ENCODE measurements around the gene RSPO1.

RSPO1 gene

DNA sequence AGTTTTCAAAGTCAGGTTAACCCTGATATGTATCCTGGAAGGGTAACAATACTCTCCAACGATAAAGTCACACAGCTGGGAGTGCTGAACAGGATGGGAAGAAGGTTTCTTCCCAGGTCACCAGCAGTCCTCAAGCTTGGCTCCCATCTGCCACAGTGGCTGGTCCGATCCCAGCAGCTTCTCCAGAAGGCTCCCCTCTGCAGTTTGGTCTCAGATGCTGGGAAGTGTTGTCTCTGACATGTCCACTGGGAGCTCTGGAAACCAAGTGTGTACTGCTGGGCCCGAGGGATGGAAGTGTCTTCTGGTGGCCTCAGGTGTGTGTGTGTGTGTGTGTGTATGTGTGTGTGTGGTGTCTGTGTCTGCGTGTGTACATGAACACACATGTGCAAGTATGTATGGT is 22.5 kb downstream of the RSPO1 start:
- H3K9ac ChIP-seq (ENCODE audit: low read depth, low read length, poor library complexity) = no peak overlapping the region

DNA sequence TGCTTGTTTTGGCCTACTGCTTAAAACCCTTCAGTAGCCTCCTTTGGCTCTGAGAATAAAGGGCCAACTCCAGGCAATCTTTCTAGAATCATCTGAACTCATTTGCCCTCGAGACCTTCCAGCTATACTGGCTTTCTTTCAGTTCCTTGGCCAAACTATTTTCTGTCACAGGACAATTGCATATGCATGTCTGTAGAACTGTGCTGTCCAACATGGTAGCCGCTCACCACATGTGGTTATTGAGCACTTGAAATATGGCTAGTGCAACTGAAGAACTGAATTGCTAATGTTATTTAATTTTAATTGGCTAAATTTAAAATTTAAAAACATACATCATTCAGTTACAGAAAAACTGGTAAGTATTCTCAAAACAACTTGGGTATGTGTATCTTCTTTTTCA is 24.7 kb downstream of the RSPO1 start:
- Histone ChIP-seq H2AK5ac (ENCODE audit: low read depth, low read length) (no peak overlapping the region), H4K91ac (ENCODE audit: low read depth, low read length, poor library complexity) (no peak overlapping the region), H3K27me3 (ENCODE audit: control insufficient read depth in 3 of 3, insufficient read depth in 3 of 3, low read depth in 1 of 3, low read length in 3 of 3) (peaks cover 0 to 94% (median 12%) of the 10 kb centered on the region in 3 experiments), H3K9ac (ENCODE audit: low read depth, low read length, poor library complexity) (no peak overlapping the region), H4K8ac (ENCODE audit: low read depth, low read length) (no peak overlapping the region), H3K23ac (ENCODE audit: low read depth, low read length, poor library complexity) (no peak overlapping the region), H3K9me3 (replicated peaks in 1 of 2; ENCODE audit: control insufficient read depth in 2 of 2, insufficient read depth in 1 of 2, low read depth in 1 of 2, low read length in 2 of 2) (no peaks in the 10 kb centered on the region), H3K4me2 (ENCODE audit: insufficient read depth, low read length, poor library complexity, severe bottlenecking) (no peak overlapping the region), H3K4me1 (ENCODE audit: control insufficient read depth in 2 of 2, insufficient read depth in 1 of 2, low read depth in 1 of 2, low read length in 2 of 2) (no peaks in the 10 kb centered on the region), H3K36me3 (replicated peaks in 1 of 2; ENCODE audit: control insufficient read depth in 2 of 2, insufficient read depth in 2 of 2, low read length in 2 of 2) (no peaks in the 10 kb centered on the region), H2BK12ac (ENCODE audit: low read length) (no peak overlapping the region), H3K4me3 (ENCODE audit: low read length in 2 of 2) (no peak overlapping the region), H3K27ac (replicated peaks; ENCODE audit: low read length) (no peak overlapping the region), H3K14ac (ENCODE audit: low read length) (no peak overlapping the region), H3K18ac (ENCODE audit: low read length) (no peak overlapping the region), H2BK120ac (ENCODE audit: low read depth, low read length) (no peak overlapping the region), H2BK5ac (ENCODE audit: low read length) (no peak overlapping the region), H2BK15ac (ENCODE audit: low read length) (no peak overlapping the region), H3K4ac (ENCODE audit: low read length) (no peak overlapping the region), H3K79me1 (ENCODE audit: low read depth, low read length) (no peaks in the 10 kb centered on the region), H2AFZ (ENCODE audit: low read length) (no peak overlapping the region)
- no peak for DNase-seq (ENCODE audit: low spot score)
- no CpG with 5 or more reads among the region's 2 CpGs for WGBS, 2 donors (ENCODE audit: extremely low coverage in 2 of 2, insufficient read length in 2 of 2, insufficient replicate concordance in 1 of 2)

More for the DNA sequence above, 22.5 kb downstream of the RSPO1 start:
- Histone ChIP-seq H3K4me1 (ENCODE audit: control insufficient read depth in 2 of 2, insufficient read depth in 1 of 2, low read depth in 1 of 2, low read length in 2 of 2) (no peaks in the 10 kb centered on the region), H4K91ac (ENCODE audit: low read depth, low read length, poor library complexity) (no peak overlapping the region), H3K4me3 (ENCODE audit: low read length in 2 of 2) (no peak overlapping the region), H3K4ac (ENCODE audit: low read length) (no peak overlapping the region), H2AK5ac (ENCODE audit: low read depth, low read length) (no peak overlapping the region), H2BK120ac (ENCODE audit: low read depth, low read length) (no peak overlapping the region), H2BK12ac (ENCODE audit: low read length) (no peak overlapping the region), H3K79me1 (ENCODE audit: low read depth, low read length) (no peaks in the 10 kb centered on the region), H3K14ac (ENCODE audit: low read length) (no peak overlapping the region), H2BK15ac (ENCODE audit: low read length) (no peak overlapping the region), H3K27me3 (ENCODE audit: control insufficient read depth in 3 of 3, insufficient read depth in 3 of 3, low read depth in 1 of 3, low read length in 3 of 3) (peaks cover 0 to 94% (median 12%) of the 10 kb centered on the region in 3 experiments), H4K8ac (ENCODE audit: low read depth, low read length) (no peak overlapping the region), H3K4me2 (ENCODE audit: insufficient read depth, low read length, poor library complexity, severe bottlenecking) (no peak overlapping the region), H3K36me3 (replicated peaks in 1 of 2; ENCODE audit: control insufficient read depth in 2 of 2, insufficient read depth in 2 of 2, low read length in 2 of 2) (no peaks in the 10 kb centered on the region), H3K27ac (replicated peaks; ENCODE audit: low read length) (no peak overlapping the region), H2AFZ (ENCODE audit: low read length) (no peak overlapping the region), H3K23ac (ENCODE audit: low read depth, low read length, poor library complexity) (no peak overlapping the region), H3K9me3 (replicated peaks in 1 of 2; ENCODE audit: control insufficient read depth in 2 of 2, insufficient read depth in 1 of 2, low read depth in 1 of 2, low read length in 2 of 2) (no peaks in the 10 kb centered on the region), H2BK5ac (ENCODE audit: low read length) (no peak overlapping the region), H3K18ac (ENCODE audit: low read length) (no peak overlapping the region)
- DNase-seq (ENCODE audit: low spot score) = no peak
- WGBS, 2 donors (ENCODE audit: extremely low coverage in 2 of 2, insufficient read length in 2 of 2, insufficient replicate concordance in 1 of 2) = no CpG with 5 or more reads among the region's 4 CpGs

DNA sequence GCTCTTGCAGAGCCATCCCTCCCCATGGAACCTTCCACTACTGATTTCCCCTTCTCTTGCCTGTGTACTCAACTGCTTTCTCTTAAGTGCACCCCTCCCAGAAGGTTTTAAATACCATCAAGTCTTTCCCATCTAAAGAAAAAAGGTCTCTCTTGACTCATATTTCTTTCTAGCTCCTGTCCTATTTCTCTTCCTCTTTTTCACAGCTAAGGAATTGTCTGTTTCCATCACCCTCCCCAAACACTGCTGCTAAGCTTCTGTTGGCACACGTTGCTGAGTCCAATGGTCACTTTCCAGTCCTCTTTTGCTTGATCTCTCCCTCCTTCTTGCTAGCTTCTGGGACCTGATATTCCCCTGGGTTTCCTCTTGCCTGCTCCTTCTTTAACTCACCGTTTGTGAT is 25.7 kb downstream of the RSPO1 start:
- Histone ChIP-seq H3K18ac (ENCODE audit: low read length) (no peak overlapping the region), H3K9me3 (replicated peaks in 1 of 2; ENCODE audit: control insufficient read depth in 2 of 2, insufficient read depth in 1 of 2, low read depth in 1 of 2, low read length in 2 of 2) (no peaks in the 10 kb centered on the region), H3K27me3 (ENCODE audit: control insufficient read depth in 3 of 3, insufficient read depth in 3 of 3, low read depth in 1 of 3, low read length in 3 of 3) (peaks cover 0 to 94% (median 12%) of the 10 kb centered on the region in 3 experiments), H3K4ac (ENCODE audit: low read length) (no peak overlapping the region), H2BK15ac (ENCODE audit: low read length) (no peak overlapping the region), H3K14ac (ENCODE audit: low read length) (no peak overlapping the region), H2BK120ac (ENCODE audit: low read depth, low read length) (no peak overlapping the region), H4K91ac (ENCODE audit: low read depth, low read length, poor library complexity) (no peak overlapping the region), H3K36me3 (replicated peaks in 1 of 2; ENCODE audit: control insufficient read depth in 2 of 2, insufficient read depth in 2 of 2, low read length in 2 of 2) (no peaks in the 10 kb centered on the region), H3K9ac (ENCODE audit: low read depth, low read length, poor library complexity) (no peak overlapping the region), H2BK12ac (ENCODE audit: low read length) (no peak overlapping the region), H2AK5ac (ENCODE audit: low read depth, low read length) (no peak overlapping the region), H2BK5ac (ENCODE audit: low read length) (no peak overlapping the region), H3K27ac (replicated peaks; ENCODE audit: low read length) (no peak overlapping the region), H3K79me1 (ENCODE audit: low read depth, low read length) (no peaks in the 10 kb centered on the region), H4K8ac (ENCODE audit: low read depth, low read length) (no peak overlapping the region), H3K4me3 (ENCODE audit: low read length in 2 of 2) (no peak overlapping the region), H3K4me2 (ENCODE audit: insufficient read depth, low read length, poor library complexity, severe bottlenecking) (no peak overlapping the region), H3K23ac (ENCODE audit: low read depth, low read length, poor library complexity) (no peak overlapping the region), H2AFZ (ENCODE audit: low read length) (no peak overlapping the region), H3K4me1 (ENCODE audit: control insufficient read depth in 2 of 2, insufficient read depth in 1 of 2, low read depth in 1 of 2, low read length in 2 of 2) (no peaks in the 10 kb centered on the region)
- no CpG with 5 or more reads among the region's 2 CpGs for WGBS, 2 donors (ENCODE audit: extremely low coverage in 2 of 2, insufficient read length in 2 of 2, insufficient replicate concordance in 1 of 2)
- no peak for DNase-seq (ENCODE audit: low spot score)

DNA sequence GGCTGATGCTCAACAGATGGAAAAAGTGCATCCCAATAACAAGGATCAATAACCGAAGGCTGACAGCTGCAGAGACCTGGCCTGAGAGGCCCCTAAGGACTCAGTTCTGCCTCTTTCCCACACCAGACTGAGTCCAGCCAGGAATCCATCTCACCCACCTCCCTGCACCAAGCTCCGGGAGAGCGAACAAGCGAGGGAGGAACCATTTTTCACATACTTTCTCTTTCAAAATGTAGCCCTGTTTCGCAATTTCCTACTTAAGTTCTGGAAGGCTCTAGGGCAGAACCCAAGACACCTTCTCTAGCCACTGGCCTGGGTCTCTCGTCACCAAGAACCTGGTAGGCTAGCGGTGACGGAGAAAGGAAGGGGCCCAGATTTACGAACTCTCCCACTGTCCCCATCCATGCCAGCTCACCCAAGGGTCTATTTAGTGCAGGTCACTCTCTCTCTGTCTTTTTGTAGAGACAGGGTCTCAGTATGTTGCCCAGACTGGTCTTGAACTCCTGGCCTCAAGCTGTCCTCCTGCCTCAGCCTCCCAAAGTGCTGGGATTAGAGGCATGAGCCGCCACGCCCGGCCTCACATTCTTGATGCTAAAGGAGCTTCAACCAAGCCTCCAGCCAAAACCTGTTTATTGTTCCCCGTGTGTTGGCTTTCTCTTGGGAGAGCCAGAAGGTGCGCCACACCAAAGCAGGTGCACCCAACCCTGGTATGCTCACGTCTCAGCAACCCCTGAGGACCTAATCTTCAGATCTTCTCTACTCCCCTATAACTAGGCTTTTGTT is 28.0 kb downstream of the RSPO1 start:
- H3K18ac ChIP-seq (ENCODE audit: low read length) = no peak overlapping the region
- no peak overlapping the region for H3K9ac ChIP-seq (ENCODE audit: low read depth, low read length, poor library complexity)
- peaks cover 0 to 88% (median 12%) of the 10 kb centered on the region in 3 experiments for H3K27me3 ChIP-seq (ENCODE audit: control insufficient read depth in 3 of 3, insufficient read depth in 3 of 3, low read depth in 1 of 3, low read length in 3 of 3)
- no peak overlapping the region for H3K4ac ChIP-seq (ENCODE audit: low read length)
- no peak overlapping the region for H3K14ac ChIP-seq (ENCODE audit: low read length)
- no peak overlapping the region for H3K23ac ChIP-seq (ENCODE audit: low read depth, low read length, poor library complexity)
- no peak overlapping the region for H3K4me3 ChIP-seq (ENCODE audit: low read length in 2 of 2)
- WGBS, 2 donors (ENCODE audit: extremely low coverage in 2 of 2, insufficient read length in 2 of 2, insufficient replicate concordance in 1 of 2) = no CpG with 5 or more reads among the region's 15 CpGs
- DNase-seq (ENCODE audit: low spot score) = no peak
- no peaks in the 10 kb centered on the region for H3K9me3 ChIP-seq (replicated peaks in 1 of 2; ENCODE audit: control insufficient read depth in 2 of 2, insufficient read depth in 1 of 2, low read depth in 1 of 2, low read length in 2 of 2)
- no peak overlapping the region for H2BK12ac ChIP-seq (ENCODE audit: low read length)
- H4K8ac ChIP-seq (ENCODE audit: low read depth, low read length) = no peak overlapping the region
- H2AK5ac ChIP-seq (ENCODE audit: low read depth, low read length) = peak overlapping the region; percentile 21
- no peak overlapping the region for H2BK120ac ChIP-seq (ENCODE audit: low read depth, low read length)
- H3K4me2 ChIP-seq (ENCODE audit: insufficient read depth, low read length, poor library complexity, severe bottlenecking) = no peak overlapping the region
- H2AFZ ChIP-seq (ENCODE audit: low read length) = no peak overlapping the region
- H2BK5ac ChIP-seq (ENCODE audit: low read length) = no peak overlapping the region
- H2BK15ac ChIP-seq (ENCODE audit: low read length) = no peak overlapping the region
- no peaks in the 10 kb centered on the region for H3K4me1 ChIP-seq (ENCODE audit: control insufficient read depth in 2 of 2, insufficient read depth in 1 of 2, low read depth in 1 of 2, low read length in 2 of 2)
- no peaks in the 10 kb centered on the region for H3K79me1 ChIP-seq (ENCODE audit: low read depth, low read length)
- no peaks in the 10 kb centered on the region for H3K36me3 ChIP-seq (replicated peaks in 1 of 2; ENCODE audit: control insufficient read depth in 2 of 2, insufficient read depth in 2 of 2, low read length in 2 of 2)
- H3K27ac ChIP-seq (replicated peaks; ENCODE audit: low read length) = no peak overlapping the region
- H4K91ac ChIP-seq (ENCODE audit: low read depth, low read length, poor library complexity) = no peak overlapping the region
